Stimulated activated CD4-positive, alpha-beta T cell treated with anti-CD3 and anti-CD28 coated beads, Interleukin-1b, Interleukin-23, amount 100 ng/mL, for 48 hours (primary cell): Measurements from ENCODE around the gene SOX18.
A peak's percentile ranks its signal among the peaks of the same experiment; 100 is the strongest.

Source experiments
- DNase-seq: peaks from one replicate; pipeline ENCODE4 v3.0.0-alpha.2; 2020

Gene SOX18

DNA sequence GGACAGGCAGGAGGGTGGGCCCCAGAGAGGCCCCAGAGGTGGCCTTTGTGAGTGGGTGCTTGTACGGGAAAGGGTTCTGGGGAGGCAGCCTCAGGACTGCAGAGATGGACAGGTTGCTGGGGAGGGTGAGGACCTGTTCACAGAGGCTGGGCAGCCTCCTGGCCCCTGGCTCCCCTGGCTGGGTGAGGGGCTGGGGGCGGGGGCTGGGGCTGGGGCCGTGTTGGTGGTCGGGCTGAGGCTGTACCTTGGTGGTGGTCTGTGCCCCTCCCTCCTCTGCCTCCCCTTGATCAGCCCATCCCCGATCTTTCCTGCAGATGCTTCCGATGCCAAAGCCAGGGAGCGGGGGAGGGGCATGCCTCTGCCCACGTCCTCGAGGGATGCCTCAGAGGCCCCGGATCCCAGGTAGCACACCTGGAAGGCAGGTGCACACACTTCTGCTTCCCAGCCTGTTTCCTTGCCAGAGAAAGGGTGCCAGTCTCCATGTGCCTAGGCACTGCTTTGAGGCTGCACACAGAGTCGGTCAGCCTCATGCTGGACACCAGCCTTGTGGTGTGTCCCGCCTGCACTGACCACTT, 18.4 kb upstream of the SOX18 start:
- DNase-seq, result no peak

DNA sequence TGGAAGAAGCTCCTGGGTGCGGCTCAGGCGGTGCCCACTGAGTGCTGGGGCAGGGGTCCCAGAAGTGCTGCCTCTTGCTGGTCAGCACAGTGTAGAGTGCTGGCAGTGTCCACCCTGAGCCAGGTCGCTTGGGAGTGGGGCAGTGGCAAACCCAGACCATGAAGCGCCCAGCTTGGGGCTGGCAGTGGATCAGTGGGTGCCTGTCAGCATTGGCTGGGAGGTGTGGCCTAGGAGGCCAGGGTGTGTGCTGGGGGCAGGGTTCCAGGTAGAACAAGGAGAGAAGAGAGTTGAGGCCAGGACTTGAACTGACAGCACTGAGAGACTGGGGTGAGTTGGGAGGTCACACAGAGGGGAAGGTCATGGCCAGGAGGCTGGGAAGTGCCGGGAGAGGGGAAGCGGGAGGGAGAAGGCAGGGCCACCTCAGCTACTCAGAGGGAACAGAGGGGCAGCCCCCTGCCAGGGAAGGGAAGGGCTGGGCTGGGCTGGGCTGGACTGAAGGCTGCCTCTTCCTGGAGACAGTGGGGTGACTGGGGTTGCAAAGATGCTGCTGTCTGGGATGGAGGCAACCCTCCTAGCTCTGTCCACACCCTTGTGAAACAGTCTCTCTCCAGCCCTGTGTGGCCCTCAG, 17.7 kb upstream of the SOX18 start:
- DNase-seq, result no peak

DNA sequence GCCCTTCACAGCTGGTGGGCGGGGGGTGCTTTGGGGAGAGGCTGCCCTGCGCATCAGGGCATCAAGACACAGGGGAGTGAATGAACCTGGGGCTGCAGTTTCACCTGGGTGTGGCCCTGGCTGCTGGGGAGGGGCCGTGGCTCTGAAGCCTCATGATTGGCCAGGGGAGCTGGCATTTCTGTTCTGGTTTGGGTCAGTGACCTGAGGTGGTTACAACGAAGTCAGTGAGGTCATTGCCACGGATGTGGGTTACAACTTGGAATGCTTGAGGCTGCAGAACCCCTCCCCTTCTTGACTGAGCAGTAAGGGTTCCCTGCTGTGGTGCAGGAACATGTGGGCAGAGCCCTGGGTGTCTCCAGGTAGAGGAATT, 16.5 kb upstream of the SOX18 start:
- peak; percentile 72 for DNase-seq

DNA sequence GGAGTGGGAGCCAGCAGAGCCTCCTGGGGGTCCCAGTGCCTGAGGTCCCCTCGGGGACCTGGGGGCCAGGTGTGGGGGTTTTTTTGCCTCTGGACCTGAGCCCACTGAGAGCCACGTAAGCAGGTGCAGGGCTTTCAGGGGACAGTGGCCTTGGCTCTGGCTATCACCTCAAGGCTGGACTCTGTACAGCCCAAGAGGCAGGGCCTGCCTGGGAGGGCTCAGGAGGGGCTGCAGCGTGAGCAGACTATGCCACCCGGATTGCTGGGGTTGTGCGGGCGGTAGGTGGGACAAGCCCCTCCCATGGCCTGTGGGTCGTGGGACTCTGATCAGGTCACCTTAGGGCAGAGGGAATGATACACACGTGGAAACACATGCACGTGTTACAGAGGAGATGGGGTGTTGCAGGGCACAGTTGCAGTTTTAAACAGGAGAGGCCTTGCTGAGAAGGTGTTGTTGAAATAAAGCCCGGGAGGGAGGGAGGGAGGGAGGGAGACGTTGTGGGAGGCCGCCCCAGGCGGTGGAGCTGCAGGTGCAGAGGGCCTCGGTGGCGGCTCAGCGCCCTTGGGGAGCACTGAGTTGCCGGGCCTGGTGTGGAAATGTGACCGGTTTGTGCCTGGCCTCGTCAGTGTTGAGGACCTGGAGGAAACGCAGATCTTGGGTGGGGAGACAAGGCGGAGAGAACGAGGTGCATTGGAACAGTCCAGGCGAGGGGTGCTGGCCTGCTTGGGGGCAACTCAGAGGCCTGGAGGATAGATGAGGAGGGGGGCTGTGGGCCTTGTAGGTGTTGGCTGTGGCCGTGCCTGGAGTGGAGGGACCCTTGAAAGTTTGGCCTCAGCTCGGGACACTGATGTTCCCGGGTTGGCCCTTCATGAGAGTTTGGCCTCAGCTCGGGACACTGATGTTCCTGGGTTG, 15.9 kb upstream of the SOX18 start:
- no peak for DNase-seq

- no peak for DNase-seq
Measured at GRCh38 chr20:64064145-64064698, 14.8 kb upstream of the SOX18 start.

GRCh38 chr20:64063389-64064144, 14.1 kb upstream of the SOX18 start:
- peak; percentile 46 for DNase-seq

GRCh38 chr20:64062596-64063388, 13.4 kb upstream of the SOX18 start, which contains the start of gene TCEA2:
TCEA2 (plus strand) TSS chr20:64063198; CDS start chr20:64063313, 115 bp downstream.
- peak; percentile 95 for DNase-seq

DNA sequence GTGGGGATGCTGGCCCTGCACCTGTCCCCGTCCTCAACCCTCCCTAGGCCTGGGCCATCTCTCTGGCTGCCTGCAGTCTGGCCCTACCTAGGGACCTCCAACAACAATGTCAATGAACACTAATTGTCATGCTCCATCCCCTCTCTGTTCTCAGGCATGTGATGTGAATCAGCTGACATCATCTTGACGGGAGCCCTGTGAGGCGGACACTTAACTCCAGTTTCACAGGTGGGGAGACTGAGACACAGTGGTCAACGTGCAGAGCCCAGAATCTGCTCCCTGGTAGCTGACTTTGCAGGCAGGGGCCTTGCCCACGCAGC, 12.8 kb upstream of the SOX18 start:
- DNase-seq, result no peak

DNA sequence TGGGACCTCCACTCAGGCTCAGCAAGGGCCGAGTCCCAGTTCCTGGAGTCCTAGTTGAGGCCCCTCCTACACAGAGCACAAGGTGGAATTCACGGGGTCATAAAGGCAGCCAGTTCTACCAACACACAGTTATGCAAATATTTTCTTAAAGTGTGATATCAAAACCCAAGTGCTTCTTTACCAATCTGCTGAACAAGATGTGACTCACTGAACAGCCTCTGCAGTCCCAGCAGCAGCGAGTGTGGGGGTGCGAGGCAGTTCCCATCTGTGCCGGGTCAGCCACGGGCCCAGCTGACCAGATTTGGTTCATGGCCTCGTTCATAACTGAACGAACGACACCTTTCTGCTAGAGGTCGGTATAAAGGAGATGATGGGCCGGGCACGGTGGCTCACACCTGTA, 9.1 kb upstream of the SOX18 start:
- no peak for DNase-seq

GRCh38 chr20:64057628-64058498, 8.4 kb upstream of the SOX18 start:
- DNase-seq, result peak; percentile 81

GRCh38 chr20:64056889-64057627, 7.6 kb upstream of the SOX18 start:
- no peak for DNase-seq

- DNase-seq, result no peak
Measured at GRCh38 chr20:64056639-64056888, 7.1 kb upstream of the SOX18 start.

- DNase-seq, result no peak
Measured at GRCh38 chr20:64055893-64056638, 6.6 kb upstream of the SOX18 start.

- DNase-seq, result no peak
Measured at GRCh38 chr20:64055396-64055892, 6.0 kb upstream of the SOX18 start.

GRCh38 chr20:64053841-64054661, 4.6 kb upstream of the SOX18 start:
- no peak for DNase-seq

DNA sequence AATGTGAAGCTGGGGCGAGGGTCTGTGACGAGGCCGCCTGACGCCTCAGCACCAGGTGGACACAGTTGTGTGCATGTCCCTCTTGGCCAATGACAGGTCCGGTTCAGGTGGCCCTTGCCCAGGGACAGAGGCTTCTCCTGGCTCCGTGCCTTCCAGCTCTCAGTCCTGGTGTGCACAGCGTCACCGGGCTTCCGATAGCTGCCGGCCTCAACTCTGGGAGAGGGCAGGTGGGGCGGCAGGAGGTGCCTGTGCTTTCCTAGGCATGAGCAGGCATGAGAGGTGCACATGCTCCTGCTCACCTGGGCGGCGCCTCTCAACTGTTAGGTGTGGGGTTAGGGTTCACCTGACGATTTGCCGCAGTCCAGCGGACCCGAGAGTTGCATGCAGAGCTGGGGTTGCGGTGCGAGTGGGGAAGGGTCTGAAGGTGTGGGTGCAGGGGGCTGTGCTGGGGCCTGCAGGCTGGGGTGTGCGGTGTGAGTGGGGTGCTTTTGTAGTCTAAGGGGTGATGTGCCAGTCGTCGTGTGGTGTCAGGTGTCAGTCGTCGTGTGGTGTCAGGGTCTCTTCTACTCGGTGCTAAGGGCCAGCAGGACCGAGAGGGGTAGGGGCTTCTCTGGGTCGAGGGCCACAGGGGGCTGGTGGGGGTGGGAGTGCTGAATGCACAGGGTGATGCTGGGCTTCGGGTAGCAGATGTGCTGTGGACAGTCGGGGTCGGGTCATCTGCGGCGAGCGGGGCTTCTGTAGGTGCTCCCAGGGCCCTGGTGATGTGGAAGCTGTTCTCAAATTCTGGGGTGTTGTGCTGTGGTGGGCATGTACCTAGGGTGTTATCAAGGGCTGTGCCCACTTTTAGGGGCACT, 3.8 kb upstream of the SOX18 start:
- no peak for DNase-seq

GRCh38 chr20:64052326-64052722, 2.9 kb upstream of the SOX18 start:
- no peak for DNase-seq
